ENCODE data around the gene NMNAT2. TPM values are rescaled to one million over a fixed set of nuclear protein-coding genes. Genes with fewer than 3 reads are reported as not detected.

NMNAT2 gene
- total RNA-seq, 1 experiment from 2014 or later: 11.4 TPM

GRCh38 chr1:183278739-183279591 is 139.2 kb downstream of the NMNAT2 start:
- H3K4me3 Mint-ChIP-seq: no peak overlapping the region
- H2BK12ac ChIP-seq (ENCODE audit: insufficient read length, low read depth, low read length): no peak overlapping the region

More at GRCh38 chr1:183278739-183279591, 139.2 kb downstream of the NMNAT2 start:
- Histone ChIP-seq H4K20me1 (ENCODE audit: control insufficient read depth, insufficient read depth, insufficient read length) (no peaks in the 10 kb centered on the region), H2BK20ac (ENCODE audit: low read depth, low read length, poor library complexity, severe bottlenecking) (no peak overlapping the region), H4K91ac (ENCODE audit: insufficient read length, low read depth, low read length) (no peak overlapping the region), H4K5ac (ENCODE audit: insufficient read length, low read depth, low read length) (no peak overlapping the region), H4K8ac (replicated peaks; ENCODE audit: insufficient read length, low read depth, low read length) (no peak overlapping the region), H3K56ac (ENCODE audit: insufficient read length, low read depth, low read length) (no peak overlapping the region), H3K14ac (ENCODE audit: insufficient read depth, low read length) (no peak overlapping the region; the same call in 1 of the 2 replicates), H3K9me3 (ENCODE audit: control insufficient read depth, low read depth, low read length) (no peaks in the 10 kb centered on the region), H3K9ac (ENCODE audit: extremely low read depth, insufficient read length, low read length) (no peak overlapping the region), H3K4ac (ENCODE audit: low read depth, low read length) (no peak overlapping the region), H3K27ac (ENCODE audit: insufficient read length, low read depth, low read length) (peak overlapping the region; percentile 33), H2BK5ac (ENCODE audit: insufficient read length, low read length) (no peak overlapping the region), H3K4me1 (ENCODE audit: insufficient read depth, low read length) (peaks cover 8% of the 10 kb centered on the region; the same call in 1 of the 2 replicates), H3K23me2 (ENCODE audit: insufficient read length, low read depth, low read length, poor library complexity, severe bottlenecking) (no peaks in the 10 kb centered on the region), H3K27me3 (ENCODE audit: insufficient read depth, low read length) (no peaks in the 10 kb centered on the region), H3K79me2 (ENCODE audit: insufficient read depth, low read length) (no peaks in the 10 kb centered on the region), H3K23ac (ENCODE audit: insufficient read length, low read depth, low read length) (no peak overlapping the region), H2BK15ac (ENCODE audit: low read depth, low read length) (no peak overlapping the region), H2BK120ac (ENCODE audit: low read depth, low read length, poor library complexity, severe bottlenecking) (no peak overlapping the region), H2AFZ (ENCODE audit: low read length) (no peak overlapping the region), H3K18ac (ENCODE audit: insufficient read length, low read depth, low read length) (no peak overlapping the region), H3K79me1 (ENCODE audit: insufficient read depth, low read depth, low read length, poor library complexity, severe bottlenecking) (no peaks in the 10 kb centered on the region), H3T11ph (ENCODE audit: low read length) (no peak overlapping the region), H2AK5ac (ENCODE audit: insufficient read length, low read length) (no peak overlapping the region), H3K4me2 (ENCODE audit: insufficient read depth, insufficient read length, low read length) (no peak overlapping the region)
- Mint-ChIP-seq H3K4me1 (peaks cover 35 to 44% of the 10 kb centered on the region in 2 experiments), H3K27me3 (ENCODE audit: low read depth) (no peaks in the 10 kb centered on the region), H3K36me3 (ENCODE audit: insufficient read depth in 1 of 3, low read depth in 3 of 3) (no peaks in the 10 kb centered on the region), H3K27ac (peak overlapping the region; percentile 65 to 92 (median 87); a peak in 6 of 7 replicates), H3K9me3 (no peaks in the 10 kb centered on the region)
- no peak for DNase-seq
- no peak for TF ChIP-seq CTCF (conservative IDR thresholded peaks at IDR 0.05)
- no CpG with 5 or more reads among the region's 12 CpGs for WGBS (ENCODE audit: extremely low coverage, insufficient read length, low lambda C conversion rate)
